Endodermal cell (in vitro differentiated cells): ENCODE data around the gene ATF7IP. TPM values are rescaled to one million over a fixed set of nuclear protein-coding genes. Genes with fewer than 3 reads are reported as not detected.

Experiments used
- DNase-seq: peaks from one replicate; pipeline ENCODE4 v3.0.0-alpha.2; 2017
- H3K27ac ChIP-seq: 2 replicates; pipeline ENCODE4 v1.5.1; 2013; ENCODE audit warnings: mild to moderate bottlenecking, low read depth, low read length, moderate library complexity
- H3K27me3 ChIP-seq: 2 replicates; pipeline ENCODE4 v1.6.1; 2013; ENCODE audit warnings: mild to moderate bottlenecking, low read length, moderate library complexity; ENCODE audit not compliant: insufficient read depth, control insufficient read depth, poor library complexity, severe bottlenecking
- H3K36me3 ChIP-seq: 2 replicates; pipeline ENCODE4 v1.7.0; 2013; ENCODE audit warnings: mild to moderate bottlenecking, low read length, moderate library complexity; ENCODE audit not compliant: control insufficient read depth, insufficient read depth
- H3K4me1 ChIP-seq: one replicate; pipeline ENCODE4 v1.7.0; 2013; ENCODE audit warnings: low read length; ENCODE audit not compliant: control insufficient read depth, insufficient read depth
- H3K4me3 ChIP-seq: 2 replicates; pipeline ENCODE4 v1.5.1; 2013; ENCODE audit warnings: mild to moderate bottlenecking, low read length, moderate library complexity
- H3K9ac ChIP-seq: 2 replicates; pipeline ENCODE4 v1.6.1; 2013; ENCODE audit warnings: mild to moderate bottlenecking, low read length, moderate library complexity; ENCODE audit not compliant: poor library complexity, severe bottlenecking; ENCODE audit errors: extremely low read depth
- H3K9me3 ChIP-seq: 2 replicates; pipeline ENCODE4 v1.6.1; 2013; ENCODE audit warnings: mild to moderate bottlenecking, low read length, moderate library complexity; ENCODE audit not compliant: control insufficient read depth
- H3K27ac Mint-ChIP-seq: 2 replicates; pipeline ENCODE4 v1.8.0; 2020; ENCODE audit warnings: mixed read lengths
- H3K27me3 Mint-ChIP-seq: 2 replicates; pipeline ENCODE4 v1.8.0; 2021; ENCODE audit warnings: mild to moderate bottlenecking, mixed read lengths; ENCODE audit not compliant: insufficient read depth
- H3K36me3 Mint-ChIP-seq: 2 replicates; pipeline ENCODE4 v1.8.0; 2020; ENCODE audit warnings: low read depth, mixed read lengths
- H3K4me1 Mint-ChIP-seq: 2 replicates; pipeline ENCODE4 v1.8.0; 2020; ENCODE audit warnings: mixed read lengths
- H3K4me3 Mint-ChIP-seq: 2 replicates; pipeline ENCODE4 v1.8.0; 2020; ENCODE audit warnings: mild to moderate bottlenecking, moderate library complexity, mixed read lengths
- H3K9me3 Mint-ChIP-seq: 2 replicates; pipeline ENCODE4 v1.8.0; 2020; ENCODE audit warnings: mild to moderate bottlenecking, mixed read lengths
- CTCF ChIP-seq: fragments of 200-600 bp; sonication (generic); conservative IDR thresholded peaks from 2 replicates; pipeline ENCODE4 v1.5.0; 2021; ENCODE audit warnings: antibody characterized with exemption, mild to moderate bottlenecking
- WGBS, 2 experiments: methylation state at CpG; one replicate each; pipeline versions ENCODE4 v1.1.5 to v1.1.7; 2013; ENCODE audit warnings: missing lambda C conversion rate in 2 of 2, mixed read lengths in 1 of 2; ENCODE audit not compliant: insufficient coverage in 1 of 2, insufficient read length in 1 of 2; 5-methylcytosine and 5-hydroxymethylcytosine counted together
- total RNA-seq, 2 donors: library from RNA; stranded (reverse); fragmentation: NEBNext Ultra II Directional in 1 of 2; extraction: Animal tissue kit (Norgen Biotek cat#: 25700) in 1 of 2; gene quantifications; 2 replicates in 1 of 2; 3 replicates in 1 of 2; pipeline ENCODE4 v1.2.1, GENCODE V29; 2021

The ATF7IP gene
- total RNA-seq, 2 donors from 2014 or later: 174 to 222 TPM

GRCh38 chr12:14395074-14395778, 29.7 kb downstream of the ATF7IP start:
- Histone ChIP-seq H3K9me3 (peaks cover 12% of the 10 kb centered on the region), H3K9ac (no peak overlapping the region), H3K4me1 (peaks cover 5% of the 10 kb centered on the region), H3K36me3 (no peaks in the 10 kb centered on the region), H3K27ac (peak overlapping the region; percentile 1), H3K4me3 (no peak overlapping the region), H3K27me3 (no peaks in the 10 kb centered on the region)
- Mint-ChIP-seq H3K9me3 (peaks cover 3% of the 10 kb centered on the region), H3K27ac (peak overlapping the region; percentile 66), H3K27me3 (no peaks in the 10 kb centered on the region), H3K4me1 (peaks cover 49% of the 10 kb centered on the region), H3K36me3 (peaks cover 24% of the 10 kb centered on the region), H3K4me3 (no peak overlapping the region)
- peak; percentile 23 for TF ChIP-seq CTCF
- WGBS, 2 experiments: 50 to 93% methylated on average over 1 to 2 of the region's 3 CpGs
- DNase-seq: no peak

GRCh38 chr12:14396071-14396470, 30.6 kb downstream of the ATF7IP start:
- Mint-ChIP-seq H3K4me1 (peaks cover 42% of the 10 kb centered on the region), H3K4me3 (no peak overlapping the region), H3K36me3 (peaks cover 26% of the 10 kb centered on the region), H3K9me3 (peaks cover 5% of the 10 kb centered on the region), H3K27me3 (no peaks in the 10 kb centered on the region), H3K27ac (no peak overlapping the region)
- no peak for TF ChIP-seq CTCF
- no peaks in the 10 kb centered on the region for H3K36me3 ChIP-seq
- WGBS, 2 experiments: 93 to 100% methylated on average over 1 of the region's 1 CpG
- peaks cover 19% of the 10 kb centered on the region for H3K9me3 ChIP-seq
- H3K9ac ChIP-seq: no peak overlapping the region
- H3K4me1 ChIP-seq: peaks cover 5% of the 10 kb centered on the region
- H3K4me3 ChIP-seq: no peak overlapping the region
- H3K27ac ChIP-seq: no peak overlapping the region
- H3K27me3 ChIP-seq: no peaks in the 10 kb centered on the region
- no peak for DNase-seq

GRCh38 chr12:14399871-14400270, 34.4 kb downstream of the ATF7IP start:
- H3K27ac Mint-ChIP-seq: no peak overlapping the region
- H3K27ac ChIP-seq: no peak overlapping the region
- no peak for TF ChIP-seq CTCF
- peaks cover 32% of the 10 kb centered on the region for H3K36me3 Mint-ChIP-seq
- H3K4me3 Mint-ChIP-seq: no peak overlapping the region
- peaks cover 19% of the 10 kb centered on the region for H3K9me3 ChIP-seq
- H3K4me1 Mint-ChIP-seq: peaks cover 27% of the 10 kb centered on the region
- no peak overlapping the region for H3K9ac ChIP-seq
- H3K27me3 ChIP-seq: no peaks in the 10 kb centered on the region
- H3K27me3 Mint-ChIP-seq: no peaks in the 10 kb centered on the region
- 94% methylated on average over 3 of the region's 3 CpGs; no CpG with 5 or more reads in 1 of the 2 experiments for WGBS, 2 experiments
- no peaks in the 10 kb centered on the region for H3K4me1 ChIP-seq
- peaks cover 5% of the 10 kb centered on the region for H3K9me3 Mint-ChIP-seq
- no peak overlapping the region for H3K4me3 ChIP-seq
- no peak for DNase-seq
- H3K36me3 ChIP-seq: no peaks in the 10 kb centered on the region
